Endothelial cell of coronary artery (primary cell): ENCODE results near the gene SERPINB11. TPM values are rescaled to one million over a fixed set of nuclear protein-coding genes. Genes with fewer than 3 reads are reported as not detected.

Experiments
- total RNA-seq: library from RNA; depleted of rRNA; stranded (reverse); fragments of >200 nt; gene quantifications from 2 replicates; pipeline ENCODE4 v1.2.3, GENCODE V29; 2014

The SERPINB11 gene
- not detected in 2 replicates for total RNA-seq

GRCh38 chr18:63702660-63703059 is at the start of gene SERPINB11:
Gene SERPINB11, plus strand, starts transcription at chr18:63702960. Its CDS starts 7,234 bp downstream, at chr18:63710194.

DNA sequence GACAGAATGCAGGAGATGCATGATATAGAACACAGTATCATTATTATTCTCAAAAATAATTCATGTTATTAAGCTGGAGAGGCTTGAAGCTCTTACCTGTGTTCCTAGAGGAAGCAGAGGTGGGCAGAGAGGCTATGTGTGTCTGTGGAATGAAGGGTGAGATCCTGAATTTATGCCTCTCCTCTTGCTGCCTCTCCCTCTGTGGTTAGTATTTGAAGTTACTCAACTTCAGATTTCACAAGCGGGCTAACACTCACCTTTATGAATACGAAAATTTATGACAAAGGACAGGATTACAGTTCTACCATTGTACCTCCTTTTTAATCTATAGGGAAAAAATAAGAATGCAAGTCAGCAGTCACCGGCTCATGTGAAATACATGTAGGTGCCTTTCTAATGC is 41.0 kb upstream of the SERPINB11 start, which contains the start of gene SERPINB3:
TSS of gene SERPINB3 (minus strand) at position 144 of the 400 bp plus-strand sequence. CDS start 677 bp downstream, outside the sequence.

Other genes starting within 250 kb of the SERPINB11 start
- not detected in 2 replicates for gene SERPINB5, start 226.0 kb upstream of the SERPINB11 start, total RNA-seq
- not detected in 2 replicates for gene SERPINB12, start 160.6 kb upstream of the SERPINB11 start, total RNA-seq
- gene SERPINB13, start 115.6 kb upstream of the SERPINB11 start, total RNA-seq: not detected in 2 replicates
- gene SERPINB4, start 58.7 kb upstream of the SERPINB11 start, total RNA-seq: not detected in 2 replicates
- not detected in 2 replicates for gene SERPINB3, start 41.1 kb upstream of the SERPINB11 start, total RNA-seq
- not detected in 2 replicates for gene SERPINB7, start 72.5 kb downstream of the SERPINB11 start, total RNA-seq
- gene SERPINB2, start 184.7 kb downstream of the SERPINB11 start, total RNA-seq: 0.09 and 30.7 TPM in 2 replicates
- 0.09 TPM in 1 of 2 replicates, not detected in the other for gene SERPINB10, start 205.0 kb downstream of the SERPINB11 start, total RNA-seq
- gene HMSD, start 246.3 kb downstream of the SERPINB11 start, total RNA-seq: 0.09 TPM in 1 of 2 replicates, not detected in the other